BE2C (cell line): Measurements from ENCODE around the gene HMGCS1.

Experiments used
- DNase-seq: peaks from one replicate; pipeline ENCODE4 v3.0.0-alpha.2; 2020
- H3K27me3 ChIP-seq: fragments of 250-450 bp; sonication (Bioruptor Pico); 2 replicates; pipeline ENCODE4 v1.5.1; 2020; ENCODE audit warnings: mild to moderate bottlenecking
- H3K36me3 ChIP-seq: fragments of 250-450 bp; sonication (Bioruptor Pico); 2 replicates; pipeline ENCODE4 v1.5.1; 2020; ENCODE audit warnings: mild to moderate bottlenecking
- H3K4me1 ChIP-seq: fragments of 250-450 bp; sonication (Bioruptor Pico); 2 replicates; pipeline ENCODE4 v1.5.1; 2020
- H3K4me3 ChIP-seq: 2 replicates; pipeline ENCODE4 v1.5.1; 2011; ENCODE audit warnings: low read depth, low read length
- H3K9me3 ChIP-seq: fragments of 250-450 bp; sonication (Bioruptor Pico); 2 replicates; pipeline ENCODE4 v1.5.1; 2020
- CTCF ChIP-seq: IDR thresholded peaks from 2 replicates; pipeline ENCODE4 v1.5.1; 2012; ENCODE audit warnings: mild to moderate bottlenecking, low read depth, low read length

HMGCS1 gene

GRCh38 chr5:43279548-43280274 lies 33.5 kb downstream of the HMGCS1 start:
- no peaks in the 10 kb centered on the region for H3K36me3 ChIP-seq
- TF ChIP-seq CTCF = no peak
- no peak for DNase-seq

GRCh38 chr5:43275391-43275790 lies 37.8 kb downstream of the HMGCS1 start:
- no peak for DNase-seq
- TF ChIP-seq CTCF = no peak
- no peaks in the 10 kb centered on the region for H3K9me3 ChIP-seq

More at GRCh38 chr5:43279548-43280274, 33.5 kb downstream of the HMGCS1 start:
- no peaks in the 10 kb centered on the region for H3K27me3 ChIP-seq
- H3K9me3 ChIP-seq = no peaks in the 10 kb centered on the region
- H3K4me3 ChIP-seq = no peak overlapping the region
- no peaks in the 10 kb centered on the region; the same call in 1 of the 2 replicates for H3K4me1 ChIP-seq

GRCh38 chr5:43274435-43275114 lies 38.6 kb downstream of the HMGCS1 start:
- DNase-seq = peak; percentile 35

More at GRCh38 chr5:43275391-43275790, 37.8 kb downstream of the HMGCS1 start:
- no peaks in the 10 kb centered on the region for H3K36me3 ChIP-seq
- no peaks in the 10 kb centered on the region for H3K27me3 ChIP-seq
- no peaks in the 10 kb centered on the region for H3K4me1 ChIP-seq
- no peak overlapping the region for H3K4me3 ChIP-seq

GRCh38 chr5:43273552-43273951 lies 39.7 kb downstream of the HMGCS1 start:
- H3K27me3 ChIP-seq = no peaks in the 10 kb centered on the region
- no peak for DNase-seq

More at GRCh38 chr5:43274435-43275114, 38.6 kb downstream of the HMGCS1 start:
- Histone ChIP-seq H3K27me3 (no peaks in the 10 kb centered on the region), H3K9me3 (no peaks in the 10 kb centered on the region), H3K4me1 (no peaks in the 10 kb centered on the region), H3K36me3 (no peaks in the 10 kb centered on the region), H3K4me3 (no peak overlapping the region)
- TF ChIP-seq CTCF = no peak

GRCh38 chr5:43270645-43271044 lies 42.6 kb downstream of the HMGCS1 start:
- Histone ChIP-seq H3K27me3 (no peaks in the 10 kb centered on the region), H3K4me3 (no peak overlapping the region), H3K9me3 (no peaks in the 10 kb centered on the region; the same call in 1 of the 2 replicates), H3K4me1 (no peaks in the 10 kb centered on the region), H3K36me3 (no peaks in the 10 kb centered on the region)
- TF ChIP-seq CTCF = no peak
- no peak for DNase-seq

More at GRCh38 chr5:43273552-43273951, 39.7 kb downstream of the HMGCS1 start:
- Histone ChIP-seq H3K9me3 (no peaks in the 10 kb centered on the region), H3K36me3 (no peaks in the 10 kb centered on the region), H3K4me1 (no peaks in the 10 kb centered on the region), H3K4me3 (no peak overlapping the region)
- TF ChIP-seq CTCF = no peak
